B cell (primary cell): ENCODE measurements around the gene ARHGEF19. TPM values are rescaled to one million over a fixed set of nuclear protein-coding genes. Genes with fewer than 3 reads are reported as not detected.

Source experiments
- ATAC-seq: fragments of 200-7000 bp; cut with Tn5 transposase; one replicate; pipeline ENCODE4 v1.10.0; 2021; ENCODE audit warnings: low read depth, mild to moderate bottlenecking, moderate number of reproducible peaks, moderate library complexity
- CTCF ChIA-PET: fragments of 350-600 bp; sonication (Branson Sonifier 250); formaldehyde crosslinking; loops from one replicate; lab custom pipeline; 2021; ENCODE audit warnings: antibody characterized with exemption, inconsistent platforms; lab: Charles Lee
- POLR2A ChIA-PET: fragments of 350-600 bp; sonication (Branson Sonifier 250); formaldehyde crosslinking; loops from one replicate; lab custom pipeline; 2021; ENCODE audit warnings: antibody characterized with exemption; lab: Charles Lee
- DNase-seq: peaks from one replicate; pipeline ENCODE4 v3.0.0; 2013
- H2AFZ ChIP-seq: 2 replicates; pipeline ENCODE4 v1.6.1; 2012; ENCODE audit warnings: mild to moderate bottlenecking, low read depth, low read length; ENCODE audit not compliant: insufficient read depth, poor library complexity, severe bottlenecking
- H3K27ac ChIP-seq, 2 donors: 1 replicate in 1 of 2; 2 replicates in 1 of 2; pipeline ENCODE4 v1.5.1; 2012 to 2013; ENCODE audit warnings: low read length in 2 of 2, mild to moderate bottlenecking in 2 of 2, moderate library complexity in 1 of 2
- H3K27me3 ChIP-seq, 4 experiments: fragments of 200-600 bp in 1 of 4; sonication (generic) in 1 of 4; replicated peaks in 1 of 4; 1 replicate in 2 of 4; 2 replicates in 2 of 4; pipeline versions ENCODE4 v1.6.1 to v1.7.0; 2013 to 2016; ENCODE audit warnings: low read length in 3 of 4, mild to moderate bottlenecking in 2 of 4, mixed read lengths in 1 of 4, moderate library complexity in 1 of 4; ENCODE audit not compliant: insufficient read depth in 4 of 4, control insufficient read depth in 3 of 4; ENCODE audit errors: control extremely low read depth in 1 of 4
- H3K36me3 ChIP-seq, 2 experiments: replicated peaks in 1 of 2; 1 replicate in 1 of 2; 2 replicates in 1 of 2; pipeline versions ENCODE4 v1.6.1 to v1.7.1; 2013; ENCODE audit warnings: low read length in 1 of 2; ENCODE audit not compliant: insufficient read depth in 2 of 2, control insufficient read depth in 1 of 2; ENCODE audit errors: control extremely low read depth in 1 of 2, extremely low read depth in 1 of 2
- H3K4me1 ChIP-seq, 2 donors: fragments of 200-600 bp in 1 of 2; sonication (generic) in 1 of 2; 1 replicate in 1 of 2; 2 replicates in 1 of 2; pipeline versions ENCODE4 v1.5.1 to v1.6.1; 2013 to 2017; ENCODE audit warnings: low read length in 2 of 2; ENCODE audit not compliant: control insufficient read depth in 2 of 2, insufficient read depth in 2 of 2
- H3K4me2 ChIP-seq: replicated peaks from 2 replicates; pipeline ENCODE3; 2012; ENCODE audit warnings: mild to moderate bottlenecking, low read depth, low read length; ENCODE audit not compliant: poor library complexity, severe bottlenecking
- H3K4me3 ChIP-seq, 5 experiments: fragments of 200-600 bp in 1 of 5; sonication (generic) in 1 of 5; 1 replicate in 3 of 5; 2 replicates in 2 of 5; pipeline versions ENCODE4 v1.5.1 to v1.7.0; 2011 to 2016; ENCODE audit warnings: low read length in 4 of 5, mild to moderate bottlenecking in 4 of 5, low read depth in 2 of 5, control low read depth in 1 of 5, moderate library complexity in 1 of 5; ENCODE audit not compliant: insufficient read depth in 1 of 5; ENCODE audit errors: control extremely low read depth in 1 of 5, extremely low read depth in 1 of 5
- H3K79me2 ChIP-seq: fragments of 200-600 bp; sonication (generic); one replicate; pipeline ENCODE4 v1.6.0; 2016; ENCODE audit warnings: low read length; ENCODE audit not compliant: control insufficient read depth, insufficient read depth
- H3K9ac ChIP-seq: fragments of 200-600 bp; sonication (generic); 2 replicates; pipeline ENCODE4 v1.6.1; 2017; ENCODE audit warnings: mild to moderate bottlenecking, low read length, moderate library complexity
- H3K9me3 ChIP-seq, 3 donors: one replicate each; pipeline versions ENCODE4 v1.6.1 to v1.7.1; 2013; ENCODE audit warnings: low read length in 2 of 3; ENCODE audit not compliant: control insufficient read depth in 2 of 3, insufficient read depth in 1 of 3; ENCODE audit errors: control extremely low read depth in 1 of 3
- H4K20me1 ChIP-seq: 2 replicates; pipeline ENCODE4 v1.6.0; 2012; ENCODE audit warnings: mild to moderate bottlenecking, low read length; ENCODE audit not compliant: insufficient read depth, control insufficient read depth, poor library complexity, severe bottlenecking
- H3K27ac Mint-ChIP-seq: one replicate; pipeline ENCODE4 v1.8.0; 2021; ENCODE audit warnings: mixed read lengths
- H3K27me3 Mint-ChIP-seq: one replicate; pipeline ENCODE4 v1.8.0; 2021; ENCODE audit warnings: mixed read lengths
- H3K4me1 Mint-ChIP-seq: one replicate; pipeline ENCODE4 v1.8.0; 2021; ENCODE audit warnings: mixed read lengths
- H3K4me3 Mint-ChIP-seq: one replicate; pipeline ENCODE4 v1.8.0; 2021; ENCODE audit warnings: mixed read lengths
- H3K9me3 Mint-ChIP-seq: one replicate; pipeline ENCODE4 v1.8.0; 2022; ENCODE audit warnings: mixed read lengths; ENCODE audit not compliant: insufficient read depth
- CTCF ChIP-seq: fragments of 200-600 bp; IDR thresholded peaks from one replicate; pipeline ENCODE4 v1.8.0; 2022; ENCODE audit warnings: antibody characterized with exemption, mild to moderate bottlenecking
- EZH2 ChIP-seq: IDR thresholded peaks from 2 replicates; pipeline ENCODE4 v1.6.1; 2012; ENCODE audit warnings: borderline replicate concordance, low read depth, mild to moderate bottlenecking, moderate library complexity, low read length; ENCODE audit not compliant: insufficient read depth, poor library complexity, severe bottlenecking
- WGBS: methylation state at CpG from one replicate; pipeline ENCODE4 v1.1.5; 2013; ENCODE audit warnings: missing lambda C conversion rate; ENCODE audit not compliant: insufficient coverage; 5-methylcytosine and 5-hydroxymethylcytosine counted together
- intact Hi-C: fragments of 100-400 bp; cut with micrococcal nuclease; formaldehyde crosslinking; loops from one replicate; pipeline ENCODE4 v1.10.0; 2022
- polyA plus RNA-seq: library from polyadenylated mRNA; depleted of rRNA; stranded (reverse); fragments of >200 nt; gene quantifications from 2 replicates; pipeline ENCODE4 v1.2.3, GENCODE V29; 2012
- total RNA-seq, 2 donors: library from RNA; stranded (reverse); fragments of 120-200 nt in 1 of 2; gene quantifications; 1 replicate in 1 of 2; 2 replicates in 1 of 2; pipeline versions ENCODE4 v1.2.3 to v1.2.4, GENCODE V29; 2013 to 2022

Gene ARHGEF19
- total and polyA plus RNA-seq, 2 donors (not counting 1 experiment from before 2014, with no cell fraction given) = 13.9 to 20.9 TPM

GRCh38 chr1:16260814-16261213 is 48.4 kb upstream of the ARHGEF19 start:
- Histone ChIP-seq H3K9me3 (no peaks in the 10 kb centered on the region), H4K20me1 (peaks cover 9% of the 10 kb centered on the region), H3K4me2 (no peak overlapping the region), H3K36me3 (peaks cover 0 to 19% of the 10 kb centered on the region in 2 experiments), H3K27ac (no peak overlapping the region), H3K9ac (no peak overlapping the region), H3K79me2 (peaks cover 2% of the 10 kb centered on the region), H2AFZ (no peak overlapping the region), H3K4me3 (no peak overlapping the region), H3K27me3 (no peaks in the 10 kb centered on the region), H3K4me1 (no peaks in the 10 kb centered on the region)
- Mint-ChIP-seq H3K9me3 (no peaks in the 10 kb centered on the region), H3K4me1 (no peaks in the 10 kb centered on the region), H3K27me3 (no peaks in the 10 kb centered on the region), H3K4me3 (no peak overlapping the region), H3K27ac (no peak overlapping the region)
- TF ChIP-seq EZH2 = no peak
- TF ChIP-seq CTCF = no peak
- ChIA-PET POLR2A (no interaction called here), CTCF (interaction anchor here (0.5 to 1.9 kb wide), 3 partner anchors 16 to 1539 kb away, joined by 3 to 4 read pairs (median 3); no protein-coding TSS in a partner anchor)
- intact Hi-C loops = no loop called here
- WGBS = no CpG with 5 or more reads among the region's 1 CpG
- DNase-seq (no peak), ATAC-seq (no peak)

- no peaks in the 10 kb centered on the region for H3K9me3 Mint-ChIP-seq
- Histone ChIP-seq H3K27ac (no peak overlapping the region), H3K27me3 (no peaks in the 10 kb centered on the region), H3K4me3 (no peak overlapping the region), H3K36me3 (peaks cover 0 to 37% of the 10 kb centered on the region in 2 experiments), H3K79me2 (no peaks in the 10 kb centered on the region), H3K9me3 (no peaks in the 10 kb centered on the region), H3K4me1 (no peaks in the 10 kb centered on the region), H4K20me1 (peaks cover 9% of the 10 kb centered on the region), H3K4me2 (no peak overlapping the region), H2AFZ (no peak overlapping the region), H3K9ac (no peak overlapping the region)
- TF ChIP-seq CTCF (no peak), EZH2 (no peak)
- no peak overlapping the region for H3K4me3 Mint-ChIP-seq
- peak overlapping the region; percentile 13 for H3K27ac Mint-ChIP-seq
- ChIA-PET POLR2A (no interaction called here), CTCF (no interaction called here)
- no CpG with 5 or more reads among the region's 9 CpGs for WGBS
- no peaks in the 10 kb centered on the region for H3K27me3 Mint-ChIP-seq
- DNase-seq (no peak), ATAC-seq (no peak)
- intact Hi-C loops = no loop called here
- no peaks in the 10 kb centered on the region for H3K4me1 Mint-ChIP-seq
Measured at GRCh38 chr1:16258591-16259135, 46.2 kb upstream of the ARHGEF19 start.
